Stimulated activated naive CD4-positive, alpha-beta T cell (primary cell): ENCODE results near the gene CRYAB.
"Not testable (repeated sequence)": the region's sequence is repeated elsewhere in the genome, so short reads cannot be mapped to it uniquely, and the experiment has no call there.

ENCODE experiments used
- DNase-seq, 6 experiments: peaks; one replicate each; lab custom pipeline; 2025; lab: John Stamatoyannopoulos, UW

The CRYAB gene

GRCh38 chr11:111933176-111933575 lies 21.6 kb upstream of the CRYAB start:
- not testable (repeated sequence) for DNase-seq

DNA sequence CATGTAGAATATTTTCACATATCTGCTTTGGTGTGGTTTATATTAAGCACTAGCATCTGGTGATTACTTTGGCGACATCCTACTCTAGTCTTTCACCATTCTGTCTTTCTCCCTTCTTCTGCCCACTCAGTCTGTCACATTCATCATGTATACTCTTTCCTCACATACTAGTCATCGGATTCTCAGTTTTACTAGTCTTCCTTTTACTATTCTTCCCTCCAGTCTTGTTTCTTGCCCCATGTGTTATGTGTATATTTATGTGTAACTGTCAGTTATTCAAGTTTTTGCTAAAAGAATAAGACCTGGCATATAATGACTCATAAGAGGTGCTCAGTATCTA lies 21.0 kb upstream of the CRYAB start:
- no peak for DNase-seq

- DNase-seq, result no peak
Measured at GRCh38 chr11:111930472-111930871, 18.9 kb upstream of the CRYAB start.

DNA sequence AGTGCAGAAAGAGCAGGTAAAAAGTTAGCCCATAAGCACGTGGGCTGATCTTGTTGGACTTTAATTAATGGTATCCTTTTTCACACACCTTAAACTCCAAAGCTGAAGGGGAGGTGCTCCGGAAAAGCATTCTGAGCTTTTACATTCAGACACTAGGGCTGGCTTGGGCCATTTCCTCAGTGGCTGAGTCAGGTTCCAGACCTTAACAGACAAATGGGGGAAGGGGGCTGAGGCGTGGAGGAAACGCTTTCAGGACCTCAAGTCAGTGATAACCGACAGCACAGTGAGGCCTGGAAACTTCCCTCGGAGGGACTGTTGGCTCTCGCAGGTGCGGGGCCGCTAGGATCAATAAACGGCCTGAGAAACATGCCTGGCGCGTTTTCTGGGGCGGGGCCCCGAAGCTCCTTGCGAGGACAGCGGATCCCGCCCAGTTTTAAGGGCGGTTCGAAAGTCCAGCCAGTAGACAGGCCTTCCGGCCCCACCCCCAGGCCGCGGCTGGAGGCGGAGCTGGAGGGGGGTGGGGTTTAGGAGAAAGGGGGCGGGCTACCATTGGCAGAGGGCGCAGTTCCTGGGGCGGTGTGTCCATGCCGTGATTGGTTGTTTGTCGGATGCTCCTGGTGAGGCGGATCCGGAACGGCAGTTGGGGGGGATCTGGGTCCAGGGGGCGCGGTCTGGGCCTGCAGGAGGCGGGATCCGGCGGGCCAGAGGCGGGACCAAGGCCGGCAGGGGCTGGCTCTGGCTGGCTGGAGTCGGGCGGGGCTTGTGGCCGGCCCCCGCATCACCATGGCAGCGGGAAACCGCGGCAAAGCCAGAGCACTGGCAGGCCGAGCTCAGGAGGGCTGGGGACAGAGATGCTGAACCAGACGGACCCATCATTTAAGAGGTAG lies 15.2 kb upstream of the CRYAB start:
- DNase-seq, result peak; percentile 89 to 97 (median 94)

DNA sequence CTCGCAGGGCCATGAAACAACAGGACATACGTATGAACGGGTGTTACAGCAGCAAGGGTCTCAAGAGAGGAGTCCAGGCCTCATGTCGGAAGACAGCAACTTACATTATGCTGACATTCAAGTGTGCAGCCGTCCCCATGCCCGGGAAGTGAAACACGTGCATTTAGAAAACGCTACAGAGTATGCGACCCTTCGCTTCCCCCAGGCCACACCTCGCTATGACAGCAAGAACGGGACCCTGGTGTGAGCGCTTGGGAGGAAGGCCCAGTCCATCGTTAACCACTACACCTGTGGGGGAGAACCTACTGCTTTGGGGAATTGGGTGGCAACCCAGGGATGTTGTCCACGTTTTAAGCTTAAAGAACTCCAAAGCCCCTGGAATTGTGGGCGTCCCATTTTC lies 14.4 kb upstream of the CRYAB start:
- DNase-seq, result no peak

GRCh38 chr11:111923951-111924350 lies 12.4 kb upstream of the CRYAB start:
- DNase-seq, result no peak

GRCh38 chr11:111923351-111923788 lies 11.8 kb upstream of the CRYAB start:
- no peak for DNase-seq

GRCh38 chr11:111922803-111923202 lies 11.2 kb upstream of the CRYAB start:
- DNase-seq, result no peak

DNA sequence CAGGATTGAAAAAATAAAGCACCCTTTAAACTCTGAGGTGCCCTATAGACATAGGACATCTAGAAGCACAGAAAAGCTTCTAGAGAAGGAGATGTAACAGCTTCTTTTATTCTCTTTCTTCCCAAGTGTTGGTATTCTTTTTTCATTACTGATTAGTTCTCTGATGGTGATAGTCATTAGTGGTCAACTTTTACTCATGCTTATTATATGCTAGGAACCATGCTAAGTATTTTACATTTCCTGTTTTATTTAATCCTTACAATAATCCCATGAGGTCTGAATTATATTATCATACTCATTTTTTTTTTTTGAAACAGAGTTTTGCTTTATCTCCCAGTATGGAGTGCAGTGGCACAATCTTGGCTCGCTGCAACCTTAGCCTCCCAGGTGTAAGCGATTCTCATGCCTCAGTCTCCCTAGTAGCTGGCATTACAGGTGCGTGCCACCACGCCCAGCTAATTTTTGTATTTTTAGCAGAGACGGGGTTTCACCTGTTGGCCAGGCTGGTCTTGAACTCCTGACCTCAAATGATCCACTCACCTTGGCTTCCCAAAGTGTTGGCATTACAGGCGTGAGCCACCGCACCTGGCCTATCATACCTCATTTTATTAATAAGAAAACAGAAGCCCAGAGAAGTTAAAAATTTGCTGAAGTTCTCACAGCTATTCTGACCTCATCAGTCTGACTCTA lies 10.1 kb upstream of the CRYAB start:
- DNase-seq, result no peak

GRCh38 chr11:111920908-111921307 lies 9.3 kb upstream of the CRYAB start:
- no peak for DNase-seq

DNA sequence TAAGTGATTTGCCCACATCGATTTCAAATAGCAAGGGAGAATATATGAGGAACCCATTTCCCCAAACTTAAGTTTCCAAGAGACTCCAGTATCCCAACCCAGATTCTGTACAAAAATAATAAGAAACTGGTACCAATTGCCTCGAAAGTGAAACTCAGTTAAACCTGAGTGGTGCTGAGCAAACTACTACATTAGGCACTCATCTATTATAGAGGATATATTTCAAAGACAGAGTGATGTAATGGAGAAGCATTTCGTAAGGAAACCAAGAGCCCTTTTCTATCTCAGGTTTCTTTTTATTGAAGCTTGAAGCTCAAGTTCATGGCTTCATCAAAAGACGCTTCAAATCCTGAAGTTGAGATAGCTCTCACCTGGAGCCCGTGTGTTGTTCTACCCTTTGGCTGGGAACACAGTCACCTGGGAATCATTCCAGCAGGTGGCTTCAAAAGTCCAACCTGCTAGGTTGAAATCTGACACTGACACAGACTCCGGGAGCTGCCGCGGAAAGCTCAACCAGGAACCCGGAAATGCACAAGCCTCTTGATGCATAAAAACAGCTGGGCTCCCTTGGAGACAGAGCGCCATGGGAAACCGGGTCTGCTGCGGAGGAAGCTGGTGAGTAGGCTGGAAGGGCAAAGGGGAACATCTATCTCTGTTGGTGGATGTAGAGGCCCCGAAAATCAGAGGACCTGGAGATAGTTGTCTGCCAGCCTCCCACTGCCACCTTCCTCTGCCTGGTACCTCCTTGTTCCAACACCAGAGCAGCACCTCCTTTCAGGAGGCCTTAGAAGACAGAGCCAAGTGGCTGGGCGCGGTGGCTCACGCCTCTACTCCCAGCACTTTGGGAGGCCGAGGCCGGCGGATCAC lies 7.1 kb upstream of the CRYAB start, which contains the start of gene C11orf52:
Gene C11orf52 (plus strand): TSS at position 524 of the 867 bp plus-strand sequence. CDS start 60 bp downstream, at position 584.
- DNase-seq, result no peak

GRCh38 chr11:111917788-111918187 lies 6.2 kb upstream of the CRYAB start:
- DNase-seq, result no peak

- no peak for DNase-seq
Measured at GRCh38 chr11:111917312-111917711, 5.7 kb upstream of the CRYAB start.

DNA sequence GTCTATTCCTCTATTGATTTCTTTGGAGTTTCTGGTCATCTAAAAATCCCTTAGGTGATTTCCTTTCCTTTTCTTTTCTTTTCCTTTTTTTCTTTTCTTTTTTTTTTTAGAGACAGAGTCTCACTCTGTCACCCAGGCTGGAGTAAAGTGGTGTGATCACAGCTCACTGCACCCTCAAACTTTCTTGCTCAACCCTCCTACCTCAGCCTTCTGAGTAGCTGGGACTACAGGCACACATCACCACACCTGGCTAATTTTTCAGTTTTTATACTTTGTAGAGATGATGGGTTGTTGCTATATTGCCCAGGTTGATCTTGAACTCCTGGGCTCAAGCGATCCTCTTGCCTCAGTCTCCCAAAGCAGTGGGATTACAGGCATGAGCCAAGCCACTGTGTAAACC lies 5.2 kb upstream of the CRYAB start:
- no peak for DNase-seq

DNA sequence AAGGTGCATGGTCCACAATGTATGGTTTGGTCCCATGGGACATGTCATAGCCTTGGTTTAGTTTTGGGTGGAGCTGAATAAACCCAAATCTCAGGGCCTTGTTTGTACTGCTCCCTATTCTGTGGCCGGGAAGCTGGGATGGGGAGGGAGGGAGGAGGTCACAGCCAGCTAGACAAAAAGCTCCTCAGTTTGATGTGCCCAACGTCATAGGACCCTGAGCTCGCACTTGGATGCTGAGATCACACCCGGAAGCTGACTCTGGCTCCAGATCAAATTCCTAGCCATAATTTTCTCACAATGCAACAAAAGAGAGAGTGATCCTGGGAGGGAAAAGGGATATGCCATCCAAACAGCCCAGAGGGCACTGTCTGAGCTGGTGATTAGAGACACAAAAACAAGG lies 2.4 kb upstream of the CRYAB start:
- no peak for DNase-seq

DNA sequence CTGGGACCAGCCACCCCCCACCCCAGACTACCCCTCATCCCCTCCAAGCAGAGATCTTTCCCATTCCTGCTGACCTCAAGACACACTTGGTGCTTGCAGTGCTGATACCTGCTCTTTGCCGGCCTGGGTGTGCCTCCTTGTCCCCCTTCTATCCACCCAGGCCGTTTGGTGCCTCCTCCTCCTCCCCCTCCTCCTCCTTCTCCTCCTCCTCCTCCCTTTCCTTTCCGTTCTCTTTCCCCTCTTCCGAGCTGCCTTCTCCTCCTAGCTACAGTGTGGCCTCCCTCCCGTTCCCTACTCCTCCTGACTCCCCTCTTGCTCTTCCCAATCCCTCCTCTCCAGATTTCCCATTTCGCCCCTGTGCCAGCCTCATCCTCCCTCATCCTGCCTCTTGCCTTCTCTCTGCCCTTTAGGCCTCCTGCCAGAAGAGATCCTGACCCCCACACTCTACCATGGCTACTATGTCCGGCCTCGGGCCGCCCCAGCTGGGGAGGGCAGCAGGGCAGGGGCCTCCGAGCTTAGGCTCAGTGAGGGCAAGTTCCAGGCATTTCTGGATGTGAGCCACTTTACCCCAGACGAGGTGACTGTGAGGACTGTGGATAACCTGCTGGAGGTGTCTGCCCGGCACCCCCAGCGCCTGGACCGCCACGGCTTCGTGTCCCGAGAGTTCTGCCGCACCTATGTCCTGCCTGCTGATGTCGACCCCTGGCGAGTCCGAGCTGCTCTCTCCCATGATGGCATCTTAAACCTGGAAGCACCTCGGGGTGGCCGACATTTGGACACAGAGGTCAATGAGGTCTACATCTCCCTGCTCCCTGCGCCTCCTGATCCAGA lies 1.7 kb upstream of the CRYAB start:
- no peak for DNase-seq

DNA sequence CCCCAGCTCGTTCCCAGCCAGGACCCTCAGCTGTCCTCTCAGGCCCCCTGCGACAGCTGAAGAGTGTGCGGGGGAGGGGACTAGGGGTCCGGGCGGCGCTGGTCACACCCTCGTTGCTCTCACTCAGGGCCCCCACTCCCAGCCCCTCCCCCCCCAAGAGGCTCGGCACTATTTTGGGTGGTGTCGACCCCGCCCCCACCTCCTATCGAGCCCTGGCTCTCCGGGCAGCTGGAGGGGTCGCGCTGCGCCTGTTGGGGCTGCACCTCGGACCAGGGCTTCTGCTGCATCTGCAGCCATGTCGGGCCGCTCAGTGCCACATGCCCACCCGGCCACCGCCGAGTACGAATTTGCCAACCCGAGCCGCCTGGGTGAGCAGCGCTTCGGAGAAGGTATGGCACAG lies 965 bp upstream of the CRYAB start, which contains the start of gene HSPB2:
Gene HSPB2 (plus strand): TSS at position 200 of the 400 bp plus-strand sequence. CDS start 96 bp downstream, at position 296.
- DNase-seq, result no peak

DNA sequence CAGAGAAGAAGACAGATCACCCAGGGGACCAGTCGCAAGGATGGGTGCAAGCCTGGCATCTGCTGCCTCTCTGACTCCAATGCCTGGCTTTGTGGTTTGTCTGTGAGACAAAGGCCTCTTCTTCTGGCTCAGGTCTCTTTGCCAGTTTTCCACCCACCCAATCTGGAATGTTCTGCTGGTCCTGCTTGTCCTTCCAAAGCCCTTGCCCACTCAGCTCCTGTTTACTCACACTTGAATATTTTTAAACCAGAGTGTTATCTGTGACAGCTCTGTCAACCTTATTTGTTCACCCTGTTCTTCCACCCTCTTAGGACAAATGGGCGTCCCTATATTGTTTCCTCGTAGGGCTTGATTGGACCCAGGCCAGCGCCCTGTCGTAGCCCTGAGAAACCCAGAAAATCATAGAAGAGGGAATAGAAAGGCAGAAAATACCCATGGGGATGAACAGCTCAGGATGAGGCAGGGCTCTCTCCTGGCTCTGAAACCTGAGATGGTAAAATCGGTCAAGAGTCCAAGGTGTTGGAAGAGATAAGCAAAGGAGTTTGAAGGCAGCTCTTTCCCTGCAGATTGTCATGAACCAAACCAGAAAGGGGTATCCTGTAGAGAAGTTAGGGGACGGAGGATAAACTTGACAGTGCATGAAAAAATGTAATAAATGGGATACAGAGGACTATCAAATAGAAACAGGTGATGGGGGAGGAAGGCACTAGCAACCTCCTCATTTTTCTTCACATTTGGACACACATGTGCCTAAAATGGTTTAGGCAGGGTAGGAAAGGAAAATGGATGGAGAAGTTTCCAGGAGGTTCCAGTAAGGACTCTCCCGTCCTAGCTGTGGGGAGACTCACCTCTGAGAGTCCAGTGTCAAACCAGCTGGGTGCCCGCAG lies 651 bp downstream of the CRYAB start:
- DNase-seq, result no peak

- no peak for DNase-seq
Measured at GRCh38 chr11:111909378-111909777, 2.2 kb downstream of the CRYAB start.

- DNase-seq, result no peak
Measured at GRCh38 chr11:111908639-111909305, 2.8 kb downstream of the CRYAB start.
